ENCODE results near the gene HCAR1.
"Not testable (repeated sequence)": the region's sequence is repeated elsewhere in the genome, so short reads cannot be mapped to it uniquely, and the experiment has no call there.

Gene HCAR1

DNA sequence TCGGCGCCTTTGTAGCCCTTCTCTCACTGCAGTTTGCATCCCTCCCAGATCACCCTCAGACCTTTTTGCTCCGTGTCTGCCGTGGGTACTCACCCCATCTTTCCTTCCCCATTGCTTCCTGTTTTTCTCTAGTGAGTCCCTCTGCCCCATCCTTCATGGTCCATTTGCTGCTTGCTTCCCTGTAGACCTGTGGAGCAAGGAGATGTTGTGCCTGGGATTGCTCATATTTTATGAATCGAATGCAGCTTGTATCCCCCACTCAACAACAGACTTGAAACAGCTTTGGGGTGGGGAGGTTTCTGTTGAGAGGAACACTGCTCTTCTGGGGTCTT is 22.6 kb upstream of the HCAR1 start:
- Histone ChIP-seq H3K9ac (ENCODE audit: low read length) (peak overlapping the region; percentile 93), H3K9me2 (ENCODE audit: low read depth, low read length) (no peaks in the 10 kb centered on the region), H3K4me3 (ENCODE audit: low read depth, low read length, poor library complexity, severe bottlenecking) (peak overlapping the region; percentile 89), H3K36me3 (ENCODE audit: insufficient read depth, low read length) (peaks cover 45% of the 10 kb centered on the region), H3F3A (ENCODE audit: insufficient read depth, low read length) (no peaks in the 10 kb centered on the region), H4K20me1 (ENCODE audit: insufficient read depth, low read length) (no peaks in the 10 kb centered on the region), H3K79me2 (ENCODE audit: insufficient read depth, low read length) (peaks cover 16% of the 10 kb centered on the region), H3K27me3 (ENCODE audit: insufficient read depth, low read length) (no peaks in the 10 kb centered on the region), H3K4me2 (ENCODE audit: low read length) (peak overlapping the region; percentile 91), H3K27ac (ENCODE audit: low read depth, low read length, poor library complexity, severe bottlenecking) (peak overlapping the region; percentile 6), H3K4me1 (ENCODE audit: insufficient read depth, low read length, severe bottlenecking) (peaks cover 30% of the 10 kb centered on the region), H3K9me3 (ENCODE audit: low read length) (no peaks in the 10 kb centered on the region), H2AFZ (ENCODE audit: low read length) (no peak overlapping the region)
- TF ChIP-seq CTCF (IDR thresholded peaks at IDR 0.05; ENCODE audit: low read length) (no peak), EZH2 (IDR thresholded peaks at IDR 0.05; ENCODE audit: borderline replicate concordance, low read length) (no peak)

GRCh38 chr12:122752464-122753318 is 22.0 kb upstream of the HCAR1 start, which contains the start of gene DENR:
DENR (plus strand) TSS chr12:122752824; CDS start chr12:122753702, 878 bp downstream.
- H3K4me1 ChIP-seq (ENCODE audit: insufficient read depth, low read length, severe bottlenecking) = peaks cover 30% of the 10 kb centered on the region
- H3K27me3 ChIP-seq (ENCODE audit: insufficient read depth, low read length) = no peaks in the 10 kb centered on the region
- peak within 1 kb of the TSS; percentile 55 for H3K27ac ChIP-seq (ENCODE audit: low read depth, low read length, poor library complexity, severe bottlenecking)
- H3K79me2 ChIP-seq (ENCODE audit: insufficient read depth, low read length) = peaks cover 16% of the 10 kb centered on the region
- H3K9me2 ChIP-seq (ENCODE audit: low read depth, low read length) = no peaks in the 10 kb centered on the region
- H3K4me2 ChIP-seq (ENCODE audit: low read length) = peak within 1 kb of the TSS; percentile 91
- no peak within 1 kb of the TSS for H2AFZ ChIP-seq (ENCODE audit: low read length)
- peak within 1 kb of the TSS; percentile 89 for H3K4me3 ChIP-seq (ENCODE audit: low read depth, low read length, poor library complexity, severe bottlenecking)
- no peaks in the 10 kb centered on the region for H3K9me3 ChIP-seq (ENCODE audit: low read length)
- H3K9ac ChIP-seq (ENCODE audit: low read length) = peak within 1 kb of the TSS; percentile 93
- no peaks in the 10 kb centered on the region for H4K20me1 ChIP-seq (ENCODE audit: insufficient read depth, low read length)
- H3F3A ChIP-seq (ENCODE audit: insufficient read depth, low read length) = no peaks in the 10 kb centered on the region
- TF ChIP-seq EZH2 (IDR thresholded peaks at IDR 0.05; ENCODE audit: borderline replicate concordance, low read length) (no peak), CTCF (IDR thresholded peaks at IDR 0.05; ENCODE audit: low read length) (peak; percentile 86)
- H3K36me3 ChIP-seq (ENCODE audit: insufficient read depth, low read length) = peaks cover 39% of the 10 kb centered on the region

DNA sequence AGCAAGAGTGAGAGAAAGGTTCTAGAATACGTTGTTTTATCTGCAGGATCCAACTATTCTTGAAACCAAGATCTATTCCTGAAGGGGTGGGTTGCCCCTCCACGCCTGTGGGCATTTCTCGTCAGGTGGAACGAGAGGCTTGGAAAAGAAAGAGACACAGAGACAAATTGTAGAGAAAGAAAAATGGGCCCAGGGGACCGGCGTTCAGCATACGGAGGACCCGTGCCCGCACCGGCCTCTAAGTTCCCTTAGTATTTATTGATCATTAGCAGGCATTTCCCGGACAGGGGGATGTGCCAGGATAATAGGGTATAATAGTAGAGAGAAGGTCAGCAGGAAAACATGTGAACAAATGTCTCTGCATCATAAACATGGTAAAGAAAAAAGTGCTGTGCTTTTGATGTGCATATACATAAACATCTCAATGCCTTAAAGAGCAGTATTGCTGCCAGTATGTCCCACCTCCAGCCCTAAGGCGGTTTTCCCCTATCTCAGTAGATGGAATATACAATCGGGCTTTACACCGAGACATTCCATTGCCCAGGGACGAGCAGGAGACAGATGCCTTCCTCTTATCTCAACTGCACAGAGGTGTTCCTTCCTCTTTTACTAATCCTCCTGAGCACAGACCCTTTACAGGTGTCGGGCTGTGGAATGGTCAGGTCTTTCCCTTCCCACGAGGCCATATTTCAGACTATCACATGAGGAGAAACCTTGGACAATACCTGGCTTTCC is 20.3 kb upstream of the HCAR1 start:
- not testable (repeated sequence) for H3K9me2 ChIP-seq (ENCODE audit: low read depth, low read length); H3K27me3 ChIP-seq (ENCODE audit: insufficient read depth, low read length); H2AFZ ChIP-seq (ENCODE audit: low read length); H4K20me1 ChIP-seq (ENCODE audit: insufficient read depth, low read length); H3K9me3 ChIP-seq (ENCODE audit: low read length); H3F3A ChIP-seq (ENCODE audit: insufficient read depth, low read length)
- peaks cover 30% of the 10 kb centered on the region for H3K4me1 ChIP-seq (ENCODE audit: insufficient read depth, low read length, severe bottlenecking)
- peaks cover 16% of the 10 kb centered on the region for H3K79me2 ChIP-seq (ENCODE audit: insufficient read depth, low read length)
- peak overlapping the region; percentile 55 for H3K27ac ChIP-seq (ENCODE audit: low read depth, low read length, poor library complexity, severe bottlenecking)
- H3K36me3 ChIP-seq (ENCODE audit: insufficient read depth, low read length) = peaks cover 23% of the 10 kb centered on the region
- H3K4me2 ChIP-seq (ENCODE audit: low read length) = peak overlapping the region; percentile 69
- peak overlapping the region; percentile 46 for H3K9ac ChIP-seq (ENCODE audit: low read length)
- H3K4me3 ChIP-seq (ENCODE audit: low read depth, low read length, poor library complexity, severe bottlenecking) = peak overlapping the region; percentile 89
